TTC549 (cell line): ENCODE results near the gene MCTP1.

Experiments
- FAIRE-seq: peaks from 2 replicates; lab custom pipeline; 2012; peaks lifted over from hg19 to GRCh38; lab: Jason Lieb, UNC

MCTP1 gene

GRCh38 chr5:95072281-95072680 lies 212.6 kb downstream of the MCTP1 start:
- FAIRE-seq = no peak

GRCh38 chr5:95070866-95071265 lies 214.0 kb downstream of the MCTP1 start:
- no peak for FAIRE-seq

- no peak for FAIRE-seq
Measured at GRCh38 chr5:95070453-95070852, 214.4 kb downstream of the MCTP1 start.

- FAIRE-seq = no peak
Measured at GRCh38 chr5:95069948-95070347, 214.9 kb downstream of the MCTP1 start.

- FAIRE-seq = no peak
Measured at GRCh38 chr5:95069021-95069420, 215.9 kb downstream of the MCTP1 start.

- no peak for FAIRE-seq
Measured at GRCh38 chr5:95068289-95068910, 216.5 kb downstream of the MCTP1 start.

GRCh38 chr5:95066048-95066447 lies 218.8 kb downstream of the MCTP1 start:
- FAIRE-seq = no peak

GRCh38 chr5:95063492-95063891 lies 221.4 kb downstream of the MCTP1 start:
- no peak for FAIRE-seq

GRCh38 chr5:95060098-95060497 lies 224.8 kb downstream of the MCTP1 start:
- no peak for FAIRE-seq

GRCh38 chr5:95059636-95060035 lies 225.3 kb downstream of the MCTP1 start:
- FAIRE-seq = no peak

- no peak for FAIRE-seq
Measured at GRCh38 chr5:95057615-95058014, 227.3 kb downstream of the MCTP1 start.

GRCh38 chr5:95053253-95053652 lies 231.6 kb downstream of the MCTP1 start:
- FAIRE-seq = no peak

GRCh38 chr5:95050708-95051107 lies 234.2 kb downstream of the MCTP1 start:
- FAIRE-seq = no peak

GRCh38 chr5:95048628-95049027 lies 236.3 kb downstream of the MCTP1 start:
- no peak for FAIRE-seq

- FAIRE-seq = no peak
Measured at GRCh38 chr5:95045181-95045965, 239.5 kb downstream of the MCTP1 start.

GRCh38 chr5:95044096-95044495 lies 240.8 kb downstream of the MCTP1 start:
- no peak for FAIRE-seq

GRCh38 chr5:95043648-95044047 lies 241.2 kb downstream of the MCTP1 start:
- FAIRE-seq = no peak

GRCh38 chr5:95043234-95043633 lies 241.7 kb downstream of the MCTP1 start:
- no peak for FAIRE-seq

- no peak for FAIRE-seq
Measured at GRCh38 chr5:95042037-95042436, 242.9 kb downstream of the MCTP1 start.

GRCh38 chr5:95035891-95036685 lies 248.8 kb downstream of the MCTP1 start:
- FAIRE-seq = no peak

- no peak for FAIRE-seq
Measured at GRCh38 chr5:95032801-95033200, 252.1 kb downstream of the MCTP1 start.

GRCh38 chr5:95029569-95030366 lies 255.1 kb downstream of the MCTP1 start:
- no peak for FAIRE-seq
